Common myeloid progenitor, CD34-positive (primary cell): ENCODE data around the gene IPCEF1.

Experiments
- CTCF ChIA-PET: fragments of 350-600 bp; sonication (Branson Sonifier 250); formaldehyde crosslinking; loops from one replicate; lab custom pipeline; 2021; ENCODE audit warnings: antibody characterized with exemption; lab: Charles Lee
- POLR2A ChIA-PET: fragments of 350-600 bp; sonication (Branson Sonifier 250); formaldehyde crosslinking; loops from one replicate; lab custom pipeline; 2021; ENCODE audit warnings: antibody characterized with exemption; lab: Charles Lee
- DNase-seq, 3 donors: peaks; one replicate each; pipeline versions ENCODE4 v3.0.0 to v3.0.0-alpha.2; 2013
- H3K27ac ChIP-seq, 2 experiments: 1 replicate in 1 of 2; 2 replicates in 1 of 2; pipeline ENCODE4 v1.7.0; 2013; ENCODE audit warnings: inconsistent platforms in 2 of 2, low read length in 2 of 2, mild to moderate bottlenecking in 2 of 2, low read depth in 1 of 2, moderate library complexity in 1 of 2; ENCODE audit not compliant: severe bottlenecking in 2 of 2, insufficient read depth in 1 of 2, poor library complexity in 1 of 2
- H3K27me3 ChIP-seq, 5 experiments: replicated peaks in 2 of 5; 1 replicate in 3 of 5; 2 replicates in 2 of 5; pipeline versions ENCODE4 v1.6.1 to v1.7.0; 2013; ENCODE audit warnings: low read length in 4 of 5, mild to moderate bottlenecking in 2 of 5, moderate library complexity in 2 of 5, inconsistent platforms in 1 of 5; ENCODE audit not compliant: insufficient read depth in 5 of 5, control insufficient read depth in 4 of 5
- H3K36me3 ChIP-seq, 4 experiments: 1 replicate in 2 of 4; 2 replicates in 2 of 4; pipeline versions ENCODE4 v1.6.1 to v1.7.0; 2013; ENCODE audit warnings: low read length in 3 of 4, control low read depth in 1 of 4, mild to moderate bottlenecking in 1 of 4; ENCODE audit not compliant: control insufficient read depth in 4 of 4, insufficient read depth in 4 of 4
- H3K4me1 ChIP-seq, 4 experiments: 1 replicate in 3 of 4; 2 replicates in 1 of 4; pipeline versions ENCODE4 v1.6.1 to v1.7.1; 2013; ENCODE audit warnings: low read length in 3 of 4, mild to moderate bottlenecking in 3 of 4, control low read depth in 1 of 4, inconsistent platforms in 1 of 4, moderate library complexity in 1 of 4; ENCODE audit not compliant: control insufficient read depth in 4 of 4, insufficient read depth in 4 of 4; ENCODE audit errors: control extremely low read depth in 1 of 4
- H3K4me3 ChIP-seq, 7 experiments: 1 replicate in 4 of 7; 2 replicates in 3 of 7; pipeline versions ENCODE4 v1.5.1 to v1.7.0; 2013; ENCODE audit warnings: mild to moderate bottlenecking in 7 of 7, low read length in 6 of 7, moderate library complexity in 6 of 7, inconsistent platforms in 2 of 7, low read depth in 2 of 7, control low read depth in 1 of 7; ENCODE audit not compliant: insufficient read depth in 4 of 7, control insufficient read depth in 1 of 7; ENCODE audit errors: extremely low read depth in 1 of 7
- H3K9me3 ChIP-seq, 5 experiments: 1 replicate in 4 of 5; 2 replicates in 1 of 5; pipeline versions ENCODE4 v1.6.1 to v1.7.1; 2013; ENCODE audit warnings: low read length in 4 of 5, mild to moderate bottlenecking in 2 of 5, inconsistent platforms in 1 of 5, low read depth in 1 of 5, moderate library complexity in 1 of 5; ENCODE audit not compliant: control insufficient read depth in 4 of 5, insufficient read depth in 2 of 5; ENCODE audit errors: control extremely low read depth in 1 of 5
- WGBS: methylation state at CpG from one replicate; pipeline ENCODE4 v1.1.5; 2013; ENCODE audit not compliant: insufficient coverage; 5-methylcytosine and 5-hydroxymethylcytosine counted together

IPCEF1 gene

DNA sequence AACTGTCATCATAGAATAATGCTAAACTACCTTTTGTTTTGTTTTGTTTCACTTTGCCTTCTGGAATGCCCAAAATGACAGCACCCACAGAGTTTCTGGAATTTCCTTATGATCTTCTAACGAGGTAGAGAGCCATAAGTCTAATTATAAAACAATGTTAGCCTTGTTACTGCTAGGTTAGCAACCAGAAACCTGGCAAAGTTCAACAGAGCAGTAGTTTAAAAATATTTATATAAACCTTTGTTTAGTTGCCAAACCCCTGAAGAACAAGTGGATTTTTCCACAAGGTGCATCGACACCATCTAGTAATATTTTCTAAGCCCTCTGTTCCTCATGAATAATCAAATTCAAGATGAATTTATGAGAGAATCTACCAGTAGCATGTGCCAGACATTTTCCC is 27.6 kb upstream of the IPCEF1 start:
- no peaks in the 10 kb centered on the region for H3K36me3 ChIP-seq
- ChIA-PET POLR2A (no interaction called here), CTCF (interaction anchor here (0.9 kb wide), 1 partner anchor 14 kb away, joined by 4 read pairs; no protein-coding TSS in a partner anchor)
- H3K9me3 ChIP-seq: peaks cover 0 to 6% (median 0%) of the 10 kb centered on the region in 5 experiments
- no peak for DNase-seq
- H3K4me1 ChIP-seq: peaks cover 0 to 3% (median 0%) of the 10 kb centered on the region in 4 experiments
- WGBS: 100% methylated on average over 2 of the region's 2 CpGs
- H3K27ac ChIP-seq: no peak overlapping the region
- H3K27me3 ChIP-seq: no peaks in the 10 kb centered on the region
- no peak overlapping the region for H3K4me3 ChIP-seq

DNA sequence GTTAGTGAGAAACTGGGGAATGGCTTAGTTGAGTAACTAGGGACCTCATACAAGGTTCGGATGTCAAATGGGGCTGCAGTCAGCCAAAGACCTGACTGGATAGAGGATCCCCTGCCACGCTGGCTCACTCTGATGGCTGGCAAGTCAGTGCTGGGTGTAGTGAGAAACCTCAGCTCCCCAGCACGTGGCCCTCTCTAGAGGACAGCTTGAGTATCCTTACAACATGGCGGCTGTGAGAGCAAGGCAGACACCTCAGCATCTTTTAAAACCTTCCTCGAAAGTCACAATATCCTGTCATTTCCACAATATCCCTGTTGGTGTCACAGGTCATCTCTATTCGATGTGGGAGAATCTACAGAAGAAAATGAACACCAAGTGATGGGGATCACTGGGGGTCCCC is 26.7 kb upstream of the IPCEF1 start:
- CTCF ChIA-PET: interaction anchor here (0.9 kb wide), 1 partner anchor 13 kb away, joined by 4 read pairs; no protein-coding TSS in a partner anchor
- Histone ChIP-seq H3K36me3 (no peaks in the 10 kb centered on the region), H3K4me3 (no peak overlapping the region), H3K27me3 (no peaks in the 10 kb centered on the region), H3K4me1 (peaks cover 0 to 3% (median 0%) of the 10 kb centered on the region in 4 experiments), H3K9me3 (peaks cover 0 to 4% (median 0%) of the 10 kb centered on the region in 5 experiments), H3K27ac (no peak overlapping the region)
- no peak for DNase-seq
- 100% methylated on average over 4 of the region's 6 CpGs for WGBS
- POLR2A ChIA-PET: no interaction called here

DNA sequence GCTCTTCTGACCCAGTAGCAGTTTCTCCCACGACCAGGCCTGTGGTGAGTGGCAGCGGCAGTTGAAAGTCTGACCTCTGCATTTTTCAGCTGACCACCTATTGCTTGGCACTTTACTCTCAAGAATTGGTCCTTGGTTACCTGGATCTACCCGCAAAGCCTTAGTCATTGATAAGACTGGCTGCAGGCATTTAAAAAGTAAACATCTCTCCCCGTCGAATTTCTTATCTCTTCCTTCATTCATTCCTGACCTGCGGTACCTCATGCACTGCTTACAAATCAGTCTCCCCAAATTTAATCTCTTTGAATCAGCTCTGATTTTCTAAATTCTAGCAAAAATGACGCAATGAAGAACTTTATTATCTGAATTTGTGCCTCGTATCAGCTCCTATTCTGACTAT is 26.1 kb upstream of the IPCEF1 start:
- CTCF ChIA-PET: no interaction called here
- no peaks in the 10 kb centered on the region for H3K27me3 ChIP-seq
- no peak overlapping the region for H3K4me3 ChIP-seq
- no peak overlapping the region for H3K27ac ChIP-seq
- no peaks in the 10 kb centered on the region for H3K36me3 ChIP-seq
- WGBS: 94% methylated on average over 7 of the region's 8 CpGs
- peaks cover 0 to 3% (median 0%) of the 10 kb centered on the region in 4 experiments for H3K4me1 ChIP-seq
- DNase-seq: no peak
- peaks cover 0 to 4% (median 0%) of the 10 kb centered on the region in 5 experiments for H3K9me3 ChIP-seq
- POLR2A ChIA-PET: no interaction called here

DNA sequence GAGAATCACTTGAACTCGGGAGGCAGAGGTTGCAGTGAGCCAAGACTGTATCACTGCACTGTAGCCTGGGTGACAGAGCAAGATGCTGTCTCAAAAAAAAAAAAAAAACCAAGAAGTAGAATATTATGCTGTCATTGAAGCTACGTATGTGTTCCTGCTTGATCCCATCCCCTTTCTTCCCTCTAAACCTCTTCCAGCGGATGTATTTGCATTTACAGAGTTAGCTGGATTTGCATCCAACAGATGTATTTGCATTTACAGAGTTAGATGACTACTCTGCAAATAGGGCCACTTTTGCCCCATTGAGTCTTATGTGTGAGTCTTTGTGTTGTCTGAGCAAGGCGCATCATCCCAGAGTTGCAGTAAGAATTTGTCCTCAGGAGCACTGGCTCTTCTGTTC is 24.9 kb upstream of the IPCEF1 start:
- H3K4me1 ChIP-seq: peaks cover 0 to 3% (median 0%) of the 10 kb centered on the region in 4 experiments
- peaks cover 0 to 4% (median 0%) of the 10 kb centered on the region in 5 experiments for H3K9me3 ChIP-seq
- 100% methylated on average over 1 of the region's 4 CpGs for WGBS
- H3K36me3 ChIP-seq: no peaks in the 10 kb centered on the region
- no peak for DNase-seq
- H3K27ac ChIP-seq: no peak overlapping the region
- H3K27me3 ChIP-seq: no peaks in the 10 kb centered on the region
- CTCF ChIA-PET: interaction anchor here (1.1 to 1.2 kb wide), 2 partner anchors 11 to 257 kb away, joined by 3 to 4 read pairs; no protein-coding TSS in a partner anchor
- POLR2A ChIA-PET: no interaction called here
- no peak overlapping the region for H3K4me3 ChIP-seq

DNA sequence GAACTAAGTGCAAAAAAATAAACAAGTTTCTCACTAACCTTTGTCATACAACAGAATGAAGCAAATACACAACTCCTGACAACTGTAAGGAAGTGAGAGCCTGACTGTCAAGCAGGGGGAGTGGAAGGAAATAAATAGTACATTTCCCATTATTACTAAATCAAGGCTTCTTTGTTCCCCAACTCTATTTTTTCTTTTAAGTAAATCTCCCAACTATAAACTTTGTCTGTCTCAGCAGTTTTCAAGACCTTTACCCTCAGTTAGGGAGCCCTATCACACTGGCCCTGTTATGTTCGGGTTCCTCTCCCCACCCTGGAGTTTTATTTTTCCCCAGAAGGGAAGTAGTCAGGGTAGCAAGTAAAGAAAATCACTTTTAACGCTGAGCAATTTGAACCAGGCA is 24.1 kb upstream of the IPCEF1 start:
- peaks cover 0 to 4% (median 0%) of the 10 kb centered on the region in 5 experiments for H3K9me3 ChIP-seq
- DNase-seq: no peak
- H3K36me3 ChIP-seq: no peaks in the 10 kb centered on the region
- 23% methylated on average over 2 of the region's 2 CpGs for WGBS
- ChIA-PET POLR2A (no interaction called here), CTCF (no interaction called here)
- H3K4me1 ChIP-seq: peaks cover 0 to 3% (median 0%) of the 10 kb centered on the region in 4 experiments
- H3K27ac ChIP-seq: no peak overlapping the region
- no peak overlapping the region for H3K4me3 ChIP-seq
- no peaks in the 10 kb centered on the region for H3K27me3 ChIP-seq

DNA sequence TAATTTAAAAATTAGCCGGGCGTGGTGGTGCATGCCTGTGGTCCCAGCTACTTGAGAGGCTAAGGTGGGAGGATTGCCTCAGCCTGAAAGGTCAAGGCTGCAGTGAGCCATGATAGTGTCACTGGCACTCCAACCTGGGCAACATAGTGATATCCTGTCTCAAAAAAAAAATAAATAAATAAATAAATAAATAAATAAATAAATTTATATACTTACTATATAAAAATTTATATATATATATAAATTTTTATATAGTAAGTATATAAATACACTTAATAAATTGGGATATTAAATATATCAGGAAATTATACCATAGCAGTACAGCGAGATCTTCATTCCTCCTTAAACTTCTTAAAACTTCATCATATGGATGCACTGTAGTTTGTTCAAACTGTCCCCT is 23.0 kb upstream of the IPCEF1 start:
- WGBS: 100% methylated on average over 2 of the region's 3 CpGs
- ChIA-PET POLR2A (interaction anchor here (0.6 kb wide), 1 partner anchor 174 kb away, joined by 3 read pairs; no protein-coding TSS in a partner anchor), CTCF (no interaction called here)
- Histone ChIP-seq H3K36me3 (no peaks in the 10 kb centered on the region), H3K27me3 (no peaks in the 10 kb centered on the region), H3K4me3 (no peak overlapping the region), H3K9me3 (peaks cover 0 to 4% (median 0%) of the 10 kb centered on the region in 5 experiments), H3K27ac (no peak overlapping the region), H3K4me1 (peaks cover 0 to 3% (median 0%) of the 10 kb centered on the region in 4 experiments)
- DNase-seq: no peak

DNA sequence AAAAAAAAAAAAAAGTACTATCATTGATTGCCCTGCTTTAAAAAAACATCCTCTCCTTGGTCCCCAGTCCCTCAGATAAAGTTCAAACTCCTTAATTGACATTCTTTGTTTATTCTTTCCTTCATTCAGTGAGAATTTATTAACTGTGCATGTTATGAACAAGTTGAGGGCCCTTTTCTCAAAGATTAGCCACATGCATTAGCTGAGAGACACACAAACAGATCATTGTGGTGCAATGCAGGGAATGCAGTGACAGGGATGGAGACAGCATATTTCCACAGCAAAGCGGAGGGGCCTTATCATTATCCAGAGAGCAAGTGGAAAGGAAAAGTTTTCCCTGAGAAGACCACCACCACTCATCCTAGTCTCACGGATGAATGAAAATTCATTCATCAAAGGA is 21.9 kb upstream of the IPCEF1 start:
- peaks cover 0 to 4% (median 0%) of the 10 kb centered on the region in 5 experiments for H3K9me3 ChIP-seq
- CTCF ChIA-PET: no interaction called here

More for the DNA sequence above, 21.9 kb upstream of the IPCEF1 start:
- POLR2A ChIA-PET: no interaction called here
- Histone ChIP-seq H3K27ac (no peak overlapping the region), H3K4me3 (no peak overlapping the region), H3K36me3 (no peaks in the 10 kb centered on the region), H3K4me1 (peaks cover 0 to 3% (median 0%) of the 10 kb centered on the region in 4 experiments), H3K27me3 (no peaks in the 10 kb centered on the region)
- WGBS: 100% methylated on average over 1 of the region's 2 CpGs
- no peak for DNase-seq
